HCT116 (cell line): ENCODE results near the gene MRPL41. TPM values are rescaled to one million over a fixed set of nuclear protein-coding genes. Genes with fewer than 3 reads are reported as not detected.

ENCODE experiments used
- ATAC-seq: fragments of 200-7000 bp; cut with Tn5 transposase; 2 replicates; pipeline ENCODE4 v1.9.1; 2020; ENCODE audit warnings: mild to moderate bottlenecking, moderate library complexity
- BruUV-seq: library from RNA; stranded (reverse); fragments of 400-500 nt; replicated peaks from 2 replicates; lab custom pipeline; 2021; lab: Mats Ljungman, UMichigan
- CTCF ChIA-PET: fragments of 300-600 bp; sonication (Branson Sonifier 250); formaldehyde crosslinking; loops from one replicate; lab custom pipeline; 2021; ENCODE audit warnings: antibody characterized with exemption; lab: Charles Lee
- POLR2A ChIA-PET: fragments of 300-600, 350-600 bp; sonication (Branson Sonifier 250); formaldehyde crosslinking; loops from one replicate; lab custom pipeline; 2021; ENCODE audit warnings: antibody characterized with exemption; lab: Charles Lee
- RAD21 ChIA-PET, 2 experiments: fragments of 300-600 bp; sonication (Branson Sonifier 250); formaldehyde crosslinking; loops; one replicate each; lab custom pipeline; 2023; ENCODE audit warnings: low total read pairs in 2 of 2; ENCODE audit not compliant: uncharacterized antibody in 2 of 2, unreplicated experiment in 2 of 2, low non-redundant PET in 1 of 2; lab: Charles Lee
- DNase-seq: peaks from one replicate; pipeline ENCODE4 v3.0.0-alpha.2; 2010; ENCODE audit warnings: low read depth, low spot score
- H2AFZ ChIP-seq: fragments of 200-600 bp; shearing (Covaris generic), sonication (generic); 2 replicates; pipeline ENCODE4 v1.6.1; 2017; ENCODE audit warnings: low read depth, mixed run types, mixed read lengths, antibody characterized with exemption, low read length; ENCODE audit not compliant: poor library complexity, severe bottlenecking
- H3K27ac ChIP-seq: 2 replicates; pipeline ENCODE4 v1.5.1; 2012; ENCODE audit warnings: low read depth, low read length
- H3K27me3 ChIP-seq: fragments of 200-600 bp; sonication (generic); 2 replicates; pipeline ENCODE4 v1.6.1; 2016; ENCODE audit warnings: mixed run types, low read length, mixed read lengths; ENCODE audit not compliant: insufficient read depth
- H3K36me3 ChIP-seq, 2 experiments: fragments of 200-500 bp in 1 of 2; fragments of 200-600 bp in 1 of 2; sonication (Bioruptor generic) in 1 of 2; sonication (generic) in 1 of 2; 2 replicates each; pipeline versions ENCODE4 v1.5.1 to v1.6.1; 2014 to 2016; ENCODE audit warnings: low read length in 2 of 2, inconsistent platforms in 1 of 2, mixed read lengths in 1 of 2, mixed run types in 1 of 2; ENCODE audit not compliant: insufficient read depth in 2 of 2, control insufficient read depth in 1 of 2
- H3K4me1 ChIP-seq, 2 experiments: fragments of 200-600 bp in 1 of 2; sonication (generic) in 1 of 2; 2 replicates each; pipeline versions ENCODE4 v1.5.1 to v1.6.1; 2012 to 2017; ENCODE audit warnings: low read length in 2 of 2, inconsistent platforms in 1 of 2, mild to moderate bottlenecking in 1 of 2, mixed read lengths in 1 of 2, mixed run types in 1 of 2, moderate library complexity in 1 of 2; ENCODE audit not compliant: insufficient read depth in 2 of 2, control insufficient read depth in 1 of 2
- H3K4me2 ChIP-seq: fragments of 200-600 bp; sonication (generic); 2 replicates; pipeline ENCODE4 v1.6.1; 2017; ENCODE audit warnings: mixed run types, low read length, mixed read lengths
- H3K4me3 ChIP-seq, 2 experiments: fragments of 200-600 bp in 1 of 2; sonication (generic) in 1 of 2; replicated peaks in 1 of 2; 2 replicates each; pipeline ENCODE4 v1.5.1; 2011 to 2016; ENCODE audit warnings: low read length in 2 of 2, control low read depth in 1 of 2, low read depth in 1 of 2, mild to moderate bottlenecking in 1 of 2, mixed read lengths in 1 of 2, mixed run types in 1 of 2
- H3K79me2 ChIP-seq: fragments of 200-600 bp; sonication (generic); 2 replicates; pipeline ENCODE4 v1.6.1; 2017; ENCODE audit warnings: mild to moderate bottlenecking, mixed run types, low read length, moderate library complexity, mixed read lengths; ENCODE audit not compliant: insufficient read depth
- H3K9ac ChIP-seq: fragments of 200-600 bp; sonication (generic); 2 replicates; pipeline ENCODE4 v1.6.1; 2016; ENCODE audit warnings: low read length, mixed read lengths
- H3K9me2 ChIP-seq: fragments of 200-600 bp; sonication (generic), shearing (Covaris generic); 2 replicates; pipeline ENCODE4 v1.6.1; 2017; ENCODE audit warnings: mixed run types, mild to moderate bottlenecking, moderate library complexity; ENCODE audit not compliant: insufficient read depth
- H3K9me3 ChIP-seq, 2 experiments: fragments of 200-500 bp in 1 of 2; fragments of 200-600 bp in 1 of 2; sonication (Bioruptor generic) in 1 of 2; sonication (generic) in 1 of 2; 2 replicates each; pipeline ENCODE4 v1.6.1; 2014 to 2017; ENCODE audit warnings: low read length in 2 of 2, mixed read lengths in 2 of 2, inconsistent platforms in 1 of 2, low read depth in 1 of 2, mild to moderate bottlenecking in 1 of 2, mixed run types in 1 of 2, moderate library complexity in 1 of 2; ENCODE audit not compliant: control insufficient read depth in 1 of 2, insufficient read depth in 1 of 2
- H4K20me1 ChIP-seq: fragments of 200-600 bp; sonication (generic), shearing (Covaris generic); 2 replicates; pipeline ENCODE4 v1.6.1; 2017; ENCODE audit warnings: mixed run types, mild to moderate bottlenecking, moderate library complexity; ENCODE audit not compliant: insufficient read depth
- CBX3 ChIP-seq: IDR thresholded peaks from 2 replicates; pipeline ENCODE4 v1.6.1; 2012; ENCODE audit warnings: low read depth
- ELF1 ChIP-seq: IDR thresholded peaks from 2 replicates; pipeline ENCODE4 v1.6.1; 2012; ENCODE audit warnings: low read depth, borderline replicate concordance
- JUND ChIP-seq: IDR thresholded peaks from 2 replicates; pipeline ENCODE4 v1.6.1; 2012
- POLR2A ChIP-seq: IDR thresholded peaks from 2 replicates; pipeline ENCODE4 v1.7.0; 2011; ENCODE audit warnings: borderline replicate concordance; ENCODE audit not compliant: insufficient read depth, insufficient read length; ENCODE audit errors: extremely low read depth
- ZFX ChIP-seq: fragments of 450-650 bp; IDR thresholded peaks from 2 replicates; pipeline ENCODE4 v1.6.1; 2017
- ZNF274 ChIP-seq: fragments of 200-500 bp; sonication (Bioruptor generic); IDR thresholded peaks from 2 replicates; pipeline ENCODE4 v1.6.1; 2014; ENCODE audit warnings: mild to moderate bottlenecking, low read depth, low read length, inconsistent platforms
- intact Hi-C: fragments of 100-400 bp; cut with micrococcal nuclease; formaldehyde crosslinking; loops from 2 replicates; pipeline ENCODE4 v1.10.0; 2022
- total RNA-seq: library from RNA; stranded (reverse); gene quantifications from one replicate; pipeline ENCODE4 v1.2.1, GENCODE V29; 2021; ENCODE audit not compliant: unreplicated experiment
- TF ChIP-seq, protein P1 (sequence below): IDR thresholded peaks from 2 replicates; pipeline ENCODE4 v1.6.1; 2012; ENCODE audit warnings: low read depth
- TF ChIP-seq, protein P2 (sequence below), 3 experiments: fragments of 200-600 bp in 1 of 3; sonication (generic) in 1 of 3; IDR thresholded peaks in 2 of 3; conservative IDR thresholded peaks in 1 of 3; 2 replicates each; pipeline ENCODE4 v1.5.1; 2012 to 2017; ENCODE audit warnings: low read depth in 2 of 3, low read length in 2 of 3, antibody characterized with exemption in 1 of 3, borderline replicate concordance in 1 of 3, control low read depth in 1 of 3, mild to moderate bottlenecking in 1 of 3, mixed read lengths in 1 of 3, mixed run types in 1 of 3, moderate library complexity in 1 of 3; ENCODE audit not compliant: insufficient read depth in 1 of 3
- TF ChIP-seq, protein P3 (sequence below): IDR thresholded peaks from 2 replicates; pipeline ENCODE4 v1.6.1; 2012

The MRPL41 gene
- total RNA-seq, 1 experiment from 2014 or later: 69.5 TPM

DNA sequence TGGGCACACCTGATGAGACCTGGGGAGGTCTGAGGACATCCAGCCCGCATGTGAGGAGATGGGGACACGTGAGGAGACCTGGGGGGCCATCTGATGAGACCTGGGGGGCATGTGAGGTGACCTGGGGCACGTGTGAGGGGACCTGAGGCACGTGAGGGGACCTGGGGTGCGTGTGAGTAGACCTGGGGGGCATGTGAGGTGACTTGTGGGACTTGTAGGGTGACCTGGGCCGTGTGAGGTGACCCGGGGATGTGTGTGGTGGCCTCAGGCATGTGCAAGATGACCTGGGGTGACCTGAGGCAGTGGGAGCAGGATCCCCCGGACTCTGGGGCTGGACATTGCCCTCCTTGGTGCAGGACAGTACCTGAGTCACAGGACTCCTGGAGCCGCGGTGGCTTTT is 32.1 kb upstream of the MRPL41 start:
- no peak overlapping the region for H3K9ac ChIP-seq
- DNase-seq (no peak), ATAC-seq (no peak)
- ChIA-PET CTCF (no interaction called here), POLR2A (no interaction called here), RAD21 (no interaction called here)
- intact Hi-C loops: no loop called here
- H4K20me1 ChIP-seq: no peaks in the 10 kb centered on the region
- H3K27me3 ChIP-seq: no peaks in the 10 kb centered on the region
- no peaks in the 10 kb centered on the region for H3K36me3 ChIP-seq
- no peaks in the 10 kb centered on the region for H3K9me3 ChIP-seq
- no peak overlapping the region for H2AFZ ChIP-seq
- H3K9me2 ChIP-seq: no peaks in the 10 kb centered on the region
- H3K4me3 ChIP-seq: no peak overlapping the region
- H3K4me1 ChIP-seq: no peaks in the 10 kb centered on the region
- H3K79me2 ChIP-seq: no peaks in the 10 kb centered on the region
- no peak overlapping the region for H3K27ac ChIP-seq
- no peak overlapping the region for H3K4me2 ChIP-seq
- BruUV-seq: no TSS peak
- no peak for TF ChIP-seq CBX3
- TF ChIP-seq ZFX: no peak
- no peak for TF ChIP-seq ELF1
- TF ChIP-seq, protein P1, sequence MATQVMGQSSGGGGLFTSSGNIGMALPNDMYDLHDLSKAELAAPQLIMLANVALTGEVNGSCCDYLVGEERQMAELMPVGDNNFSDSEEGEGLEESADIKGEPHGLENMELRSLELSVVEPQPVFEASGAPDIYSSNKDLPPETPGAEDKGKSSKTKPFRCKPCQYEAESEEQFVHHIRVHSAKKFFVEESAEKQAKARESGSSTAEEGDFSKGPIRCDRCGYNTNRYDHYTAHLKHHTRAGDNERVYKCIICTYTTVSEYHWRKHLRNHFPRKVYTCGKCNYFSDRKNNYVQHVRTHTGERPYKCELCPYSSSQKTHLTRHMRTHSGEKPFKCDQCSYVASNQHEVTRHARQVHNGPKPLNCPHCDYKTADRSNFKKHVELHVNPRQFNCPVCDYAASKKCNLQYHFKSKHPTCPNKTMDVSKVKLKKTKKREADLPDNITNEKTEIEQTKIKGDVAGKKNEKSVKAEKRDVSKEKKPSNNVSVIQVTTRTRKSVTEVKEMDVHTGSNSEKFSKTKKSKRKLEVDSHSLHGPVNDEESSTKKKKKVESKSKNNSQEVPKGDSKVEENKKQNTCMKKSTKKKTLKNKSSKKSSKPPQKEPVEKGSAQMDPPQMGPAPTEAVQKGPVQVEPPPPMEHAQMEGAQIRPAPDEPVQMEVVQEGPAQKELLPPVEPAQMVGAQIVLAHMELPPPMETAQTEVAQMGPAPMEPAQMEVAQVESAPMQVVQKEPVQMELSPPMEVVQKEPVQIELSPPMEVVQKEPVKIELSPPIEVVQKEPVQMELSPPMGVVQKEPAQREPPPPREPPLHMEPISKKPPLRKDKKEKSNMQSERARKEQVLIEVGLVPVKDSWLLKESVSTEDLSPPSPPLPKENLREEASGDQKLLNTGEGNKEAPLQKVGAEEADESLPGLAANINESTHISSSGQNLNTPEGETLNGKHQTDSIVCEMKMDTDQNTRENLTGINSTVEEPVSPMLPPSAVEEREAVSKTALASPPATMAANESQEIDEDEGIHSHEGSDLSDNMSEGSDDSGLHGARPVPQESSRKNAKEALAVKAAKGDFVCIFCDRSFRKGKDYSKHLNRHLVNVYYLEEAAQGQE: no peak
- no peak for TF ChIP-seq ZNF274
- TF ChIP-seq, protein P2, sequence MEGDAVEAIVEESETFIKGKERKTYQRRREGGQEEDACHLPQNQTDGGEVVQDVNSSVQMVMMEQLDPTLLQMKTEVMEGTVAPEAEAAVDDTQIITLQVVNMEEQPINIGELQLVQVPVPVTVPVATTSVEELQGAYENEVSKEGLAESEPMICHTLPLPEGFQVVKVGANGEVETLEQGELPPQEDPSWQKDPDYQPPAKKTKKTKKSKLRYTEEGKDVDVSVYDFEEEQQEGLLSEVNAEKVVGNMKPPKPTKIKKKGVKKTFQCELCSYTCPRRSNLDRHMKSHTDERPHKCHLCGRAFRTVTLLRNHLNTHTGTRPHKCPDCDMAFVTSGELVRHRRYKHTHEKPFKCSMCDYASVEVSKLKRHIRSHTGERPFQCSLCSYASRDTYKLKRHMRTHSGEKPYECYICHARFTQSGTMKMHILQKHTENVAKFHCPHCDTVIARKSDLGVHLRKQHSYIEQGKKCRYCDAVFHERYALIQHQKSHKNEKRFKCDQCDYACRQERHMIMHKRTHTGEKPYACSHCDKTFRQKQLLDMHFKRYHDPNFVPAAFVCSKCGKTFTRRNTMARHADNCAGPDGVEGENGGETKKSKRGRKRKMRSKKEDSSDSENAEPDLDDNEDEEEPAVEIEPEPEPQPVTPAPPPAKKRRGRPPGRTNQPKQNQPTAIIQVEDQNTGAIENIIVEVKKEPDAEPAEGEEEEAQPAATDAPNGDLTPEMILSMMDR (IDR thresholded peaks at IDR 0.05 in 2 of 3, conservative IDR thresholded peaks at IDR 0.05 in 1 of 3; ENCODE audit: borderline replicate concordance in 1 of 3, insufficient read depth in 1 of 3, low read depth in 2 of 3, low read length in 2 of 3): no peak
- TF ChIP-seq, protein P3, sequence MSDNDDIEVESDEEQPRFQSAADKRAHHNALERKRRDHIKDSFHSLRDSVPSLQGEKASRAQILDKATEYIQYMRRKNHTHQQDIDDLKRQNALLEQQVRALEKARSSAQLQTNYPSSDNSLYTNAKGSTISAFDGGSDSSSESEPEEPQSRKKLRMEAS: no peak
- no peak for TF ChIP-seq JUND
- TF ChIP-seq POLR2A: no peak
- TF ChIP-seq, all 23 proteins: peak for 0
